Neuronal stem cell (in vitro differentiated cells): ENCODE measurements around the gene RTN4.
A peak's percentile ranks its signal among the peaks of the same experiment; 100 is the strongest.
"Not testable (repeated sequence)": the region's sequence is repeated elsewhere in the genome, so short reads cannot be mapped to it uniquely, and the experiment has no call there.

ENCODE experiments used
- DNase-seq: peaks from one replicate; pipeline ENCODE4 v3.0.0-alpha.2; 2013; ENCODE audit warnings: low spot score
- H2AFZ ChIP-seq: one replicate; pipeline ENCODE4 v1.6.1; 2013; ENCODE audit warnings: mild to moderate bottlenecking, low read length, inconsistent platforms
- H2AK5ac ChIP-seq: 2 replicates; pipeline ENCODE4 v1.6.1; 2013; ENCODE audit warnings: low read depth, mild to moderate bottlenecking, inconsistent platforms, low read length, moderate library complexity, mixed read lengths
- H2BK120ac ChIP-seq: 2 replicates; pipeline ENCODE4 v1.6.1; 2013; ENCODE audit warnings: low read depth, mild to moderate bottlenecking, inconsistent platforms, low read length, moderate library complexity, mixed read lengths
- H2BK12ac ChIP-seq: one replicate; pipeline ENCODE4 v1.6.1; 2013; ENCODE audit warnings: low read length, inconsistent platforms
- H2BK15ac ChIP-seq: 2 replicates; pipeline ENCODE4 v1.6.1; 2013; ENCODE audit warnings: mild to moderate bottlenecking, low read length, inconsistent platforms, mixed read lengths
- H2BK5ac ChIP-seq: one replicate; pipeline ENCODE4 v1.6.1; 2013; ENCODE audit warnings: inconsistent platforms, mild to moderate bottlenecking, low read length, moderate library complexity
- H3K14ac ChIP-seq: one replicate; pipeline ENCODE4 v1.6.1; 2013; ENCODE audit warnings: low read length, inconsistent platforms
- H3K18ac ChIP-seq: 2 replicates; pipeline ENCODE4 v1.6.1; 2013; ENCODE audit warnings: low read length, inconsistent platforms
- H3K23ac ChIP-seq: 2 replicates; pipeline ENCODE4 v1.6.1; 2013; ENCODE audit warnings: low read depth, mild to moderate bottlenecking, mixed read lengths, low read length, inconsistent platforms; ENCODE audit not compliant: poor library complexity
- H3K27ac ChIP-seq: replicated peaks from 3 replicates; pipeline ENCODE4 v1.5.1; 2013; ENCODE audit warnings: low read length, inconsistent platforms
- H3K27me3 ChIP-seq, 3 experiments: 2 replicates each; pipeline ENCODE4 v1.6.1; 2013; ENCODE audit warnings: low read length in 3 of 3, mild to moderate bottlenecking in 2 of 3, inconsistent platforms in 1 of 3, low read depth in 1 of 3, mixed read lengths in 1 of 3, moderate library complexity in 1 of 3; ENCODE audit not compliant: control insufficient read depth in 3 of 3, insufficient read depth in 3 of 3
- H3K36me3 ChIP-seq, 2 donors: replicated peaks in 1 of 2; 2 replicates each; pipeline ENCODE4 v1.6.1; 2013; ENCODE audit warnings: low read length in 2 of 2; ENCODE audit not compliant: control insufficient read depth in 2 of 2, insufficient read depth in 2 of 2
- H3K4ac ChIP-seq: 2 replicates; pipeline ENCODE4 v1.6.1; 2013; ENCODE audit warnings: inconsistent platforms, mild to moderate bottlenecking, low read length, moderate library complexity
- H3K4me1 ChIP-seq, 2 donors: 1 replicate in 1 of 2; 2 replicates in 1 of 2; pipeline ENCODE4 v1.6.1; 2013; ENCODE audit warnings: low read length in 2 of 2, low read depth in 1 of 2; ENCODE audit not compliant: control insufficient read depth in 2 of 2, insufficient read depth in 1 of 2
- H3K4me2 ChIP-seq: one replicate; pipeline ENCODE4 v1.6.1; 2013; ENCODE audit warnings: mild to moderate bottlenecking, low read length, inconsistent platforms; ENCODE audit not compliant: insufficient read depth, poor library complexity, severe bottlenecking
- H3K4me3 ChIP-seq, 2 donors: 2 replicates each; pipeline ENCODE4 v1.5.1; 2013; ENCODE audit warnings: low read length in 2 of 2, mild to moderate bottlenecking in 2 of 2, inconsistent platforms in 1 of 2, moderate library complexity in 1 of 2
- H3K79me1 ChIP-seq: one replicate; pipeline ENCODE4 v1.6.1; 2013; ENCODE audit warnings: low read depth, mild to moderate bottlenecking, inconsistent platforms, low read length, moderate library complexity
- H3K9ac ChIP-seq: one replicate; pipeline ENCODE4 v1.6.1; 2013; ENCODE audit warnings: mild to moderate bottlenecking, low read depth, low read length, inconsistent platforms; ENCODE audit not compliant: poor library complexity
- H3K9me3 ChIP-seq, 2 donors: replicated peaks in 1 of 2; 2 replicates each; pipeline versions ENCODE3 to v1.6.1; 2013; ENCODE audit warnings: low read length in 2 of 2, mild to moderate bottlenecking in 2 of 2, inconsistent platforms in 1 of 2, low read depth in 1 of 2, mixed read lengths in 1 of 2, moderate library complexity in 1 of 2; ENCODE audit not compliant: control insufficient read depth in 2 of 2, insufficient read depth in 1 of 2
- H4K8ac ChIP-seq: one replicate; pipeline ENCODE4 v1.6.1; 2013; ENCODE audit warnings: low read depth, mild to moderate bottlenecking, inconsistent platforms, low read length, moderate library complexity
- H4K91ac ChIP-seq: one replicate; pipeline ENCODE4 v1.6.1; 2013; ENCODE audit warnings: low read length, low read depth, mild to moderate bottlenecking, inconsistent platforms; ENCODE audit not compliant: poor library complexity
- WGBS, 2 donors: extraction: QIAGEN DNeasy Blood & Tissue Kit; methylation state at CpG; one replicate each; pipeline ENCODE4 v1.1.7; 2013; ENCODE audit warnings: missing lambda C conversion rate in 2 of 2, mixed read lengths in 1 of 2; ENCODE audit not compliant: insufficient read length in 2 of 2, insufficient replicate concordance in 1 of 2; ENCODE audit errors: extremely low coverage in 2 of 2; 5-methylcytosine and 5-hydroxymethylcytosine counted together

RTN4 gene

GRCh38 chr2:55080204-55080738 lies 30.0 kb upstream of the RTN4 start:
- Histone ChIP-seq H2BK12ac (no peak overlapping the region), H2BK15ac (no peak overlapping the region), H4K91ac (no peak overlapping the region), H2BK120ac (no peak overlapping the region), H2BK5ac (no peak overlapping the region), H3K27ac (no peak overlapping the region), H3K36me3 (no peaks in the 10 kb centered on the region), H2AFZ (no peak overlapping the region), H3K18ac (no peak overlapping the region), H3K27me3 (no peaks in the 10 kb centered on the region), H3K9ac (no peak overlapping the region), H3K14ac (no peak overlapping the region), H3K4me3 (no peak overlapping the region), H3K9me3 (peaks cover 0 to 7% of the 10 kb centered on the region in 2 donors), H2AK5ac (no peak overlapping the region), H4K8ac (no peak overlapping the region), H3K4me2 (no peak overlapping the region), H3K4ac (no peak overlapping the region), H3K79me1 (no peaks in the 10 kb centered on the region), H3K23ac (no peak overlapping the region), H3K4me1 (peaks cover 0 to 1% of the 10 kb centered on the region in 2 donors)
- DNase-seq = no peak
- no CpG with 5 or more reads among the region's 7 CpGs for WGBS, 2 donors

- Histone ChIP-seq H3K23ac (no peak overlapping the region), H3K18ac (no peak overlapping the region), H2AK5ac (no peak overlapping the region), H2BK15ac (no peak overlapping the region), H3K14ac (no peak overlapping the region), H3K36me3 (no peaks in the 10 kb centered on the region), H3K9me3 (peaks cover 0 to 7% of the 10 kb centered on the region in 2 donors), H3K4me3 (no peak overlapping the region), H3K4me1 (peaks cover 0 to under 1% of the 10 kb centered on the region in 2 donors), H3K9ac (no peak overlapping the region), H3K27ac (no peak overlapping the region), H3K79me1 (no peaks in the 10 kb centered on the region), H2BK12ac (no peak overlapping the region), H3K4ac (no peak overlapping the region), H4K91ac (no peak overlapping the region), H2AFZ (peak overlapping the region; percentile 28), H2BK5ac (no peak overlapping the region), H2BK120ac (no peak overlapping the region), H3K4me2 (no peak overlapping the region), H4K8ac (no peak overlapping the region), H3K27me3 (no peaks in the 10 kb centered on the region)
- WGBS, 2 donors = no CpG with 5 or more reads among the region's 2 CpGs
- DNase-seq = no peak
These were observed 28.7 kb upstream of the RTN4 start for GRCh38 chr2:55078956-55079355.

- Histone ChIP-seq H3K79me1 (no peaks in the 10 kb centered on the region), H3K9me3 (peaks cover 2 to 7% of the 10 kb centered on the region in 2 donors), H3K4ac (no peak overlapping the region), H3K18ac (no peak overlapping the region), H2AK5ac (no peak overlapping the region), H3K36me3 (no peaks in the 10 kb centered on the region), H3K27ac (no peak overlapping the region), H2BK5ac (no peak overlapping the region), H3K4me2 (no peak overlapping the region), H3K9ac (no peak overlapping the region), H2BK12ac (no peak overlapping the region), H2AFZ (no peak overlapping the region), H4K8ac (no peak overlapping the region), H2BK15ac (no peak overlapping the region), H3K4me3 (no peak overlapping the region), H4K91ac (no peak overlapping the region), H2BK120ac (no peak overlapping the region), H3K23ac (no peak overlapping the region), H3K14ac (no peak overlapping the region), H3K4me1 (no peaks in the 10 kb centered on the region), H3K27me3 (no peaks in the 10 kb centered on the region)
- DNase-seq = no peak
- WGBS, 2 donors = no CpG with 5 or more reads among the region's 9 CpGs
These were observed 26.5 kb upstream of the RTN4 start for GRCh38 chr2:55076721-55077120.

- H3K4me2 ChIP-seq, H3K14ac ChIP-seq, H3K27ac ChIP-seq, H3K4me3 ChIP-seq, H3K23ac ChIP-seq, H3K27me3 ChIP-seq, H3K79me1 ChIP-seq, H3K4me1 ChIP-seq, H2AK5ac ChIP-seq, H3K36me3 ChIP-seq, H2BK15ac ChIP-seq, H3K9me3 ChIP-seq, H2AFZ ChIP-seq, H2BK12ac ChIP-seq, H4K91ac ChIP-seq, H3K4ac ChIP-seq, H2BK5ac ChIP-seq, H4K8ac ChIP-seq, H3K9ac ChIP-seq, DNase-seq, H3K18ac ChIP-seq, H2BK120ac ChIP-seq: not testable (repeated sequence)
- no CpG with 5 or more reads among the region's 1 CpG for WGBS, 2 donors
These were observed 25.8 kb upstream of the RTN4 start for GRCh38 chr2:55076019-55076418.
